Naive B cell (primary cell): Measurements from ENCODE around the gene RPE65. TPM values are rescaled to one million over a fixed set of nuclear protein-coding genes. Genes with fewer than 3 reads are reported as not detected.
A peak's percentile ranks its signal among the peaks of the same experiment; 100 is the strongest.
"Not testable (repeated sequence)": the region's sequence is repeated elsewhere in the genome, so short reads cannot be mapped to it uniquely, and the experiment has no call there.

Source experiments
- ATAC-seq, 2 donors: fragments of 150-1000 bp; cut with Tn5 transposase; 2 replicates each; pipeline ENCODE4 v1.10.0; 2021; ENCODE audit warnings: low read depth in 2 of 2, mild to moderate bottlenecking in 2 of 2, moderate library complexity in 2 of 2
- DNase-seq: peaks from one replicate; pipeline ENCODE4 v3.0.0; 2022
- H3K27ac Mint-ChIP-seq, 6 donors: one replicate each; pipeline ENCODE4 v1.8.0; 2020 to 2022; ENCODE audit warnings: mild to moderate bottlenecking in 6 of 6, mixed read lengths in 6 of 6, moderate library complexity in 5 of 6, inconsistent platforms in 2 of 6
- H3K27me3 Mint-ChIP-seq, 3 donors: one replicate each; pipeline ENCODE4 v1.8.0; 2021 to 2022; ENCODE audit warnings: mixed read lengths in 3 of 3, mild to moderate bottlenecking in 1 of 3
- H3K36me3 Mint-ChIP-seq, 2 donors: one replicate each; pipeline ENCODE4 v1.8.0; 2020 to 2022; ENCODE audit warnings: mixed read lengths in 2 of 2, inconsistent platforms in 1 of 2, mild to moderate bottlenecking in 1 of 2
- H3K4me1 Mint-ChIP-seq, 3 donors: one replicate each; pipeline ENCODE4 v1.8.0; 2020 to 2022; ENCODE audit warnings: mixed read lengths in 3 of 3, inconsistent platforms in 1 of 3, mild to moderate bottlenecking in 1 of 3, moderate library complexity in 1 of 3
- H3K4me3 Mint-ChIP-seq, 8 donors: one replicate each; pipeline ENCODE4 v1.8.0; 2020 to 2022; ENCODE audit warnings: mild to moderate bottlenecking in 8 of 8, mixed read lengths in 8 of 8, moderate library complexity in 8 of 8, inconsistent platforms in 2 of 8
- H3K9me3 Mint-ChIP-seq, 7 donors: one replicate each; pipeline ENCODE4 v1.8.0; 2020 to 2022; ENCODE audit warnings: mixed read lengths in 7 of 7, mild to moderate bottlenecking in 5 of 7, inconsistent platforms in 2 of 7, moderate library complexity in 1 of 7
- polyA plus RNA-seq, 6 donors: library from polyadenylated mRNA; unstranded; fragments of 300-500 nt; fragmentation: Illumina TruSeq; gene quantifications; one replicate each; pipeline ENCODE4 v1.2.3, GENCODE V29; 2021; ENCODE audit warnings: low read depth in 6 of 6

RPE65 gene
- polyA plus RNA-seq, 6 donors from 2014 or later: not detected

GRCh38 chr1:68476626-68477025, 26.9 kb upstream of the RPE65 start:
- not testable (repeated sequence) for H3K27me3 Mint-ChIP-seq, ATAC-seq, H3K27ac Mint-ChIP-seq, H3K9me3 Mint-ChIP-seq, H3K36me3 Mint-ChIP-seq, H3K4me3 Mint-ChIP-seq, DNase-seq, H3K4me1 Mint-ChIP-seq

GRCh38 chr1:68473060-68473459, 23.3 kb upstream of the RPE65 start:
- DNase-seq: no peak
- Mint-ChIP-seq H3K4me3 (no peak overlapping the region), H3K27me3 (no peaks in the 10 kb centered on the region), H3K27ac (peak overlapping the region in 1 of 6 donors; percentile 4), H3K9me3 (no peaks in the 10 kb centered on the region), H3K36me3 (no peaks in the 10 kb centered on the region), H3K4me1 (no peaks in the 10 kb centered on the region)
- ATAC-seq: no peak

GRCh38 chr1:68470388-68470970, 20.7 kb upstream of the RPE65 start:
- Mint-ChIP-seq H3K27ac (no peak overlapping the region), H3K36me3 (no peaks in the 10 kb centered on the region), H3K9me3 (no peaks in the 10 kb centered on the region), H3K4me3 (no peak overlapping the region), H3K4me1 (no peaks in the 10 kb centered on the region), H3K27me3 (peaks cover 0 to 1% (median 0%) of the 10 kb centered on the region in 3 donors)
- no peak for DNase-seq
- ATAC-seq: no peak

- H3K27me3 Mint-ChIP-seq: peaks cover 15 to 17% (median 17%) of the 10 kb centered on the region in 3 donors
- H3K36me3 Mint-ChIP-seq: peaks cover 5 to 18% of the 10 kb centered on the region in 2 donors
- no peak overlapping the region for H3K27ac Mint-ChIP-seq
- no peak for ATAC-seq
- H3K4me1 Mint-ChIP-seq: no peaks in the 10 kb centered on the region
- peaks cover 8 to 17% (median 14%) of the 10 kb centered on the region in 7 donors for H3K9me3 Mint-ChIP-seq
- H3K4me3 Mint-ChIP-seq: no peak overlapping the region
- no peak for DNase-seq
Measured at GRCh38 chr1:68464891-68465290, 15.1 kb upstream of the RPE65 start.

GRCh38 chr1:68460935-68461334, 11.2 kb upstream of the RPE65 start:
- Mint-ChIP-seq H3K4me3 (no peak overlapping the region), H3K9me3 (peaks cover 8 to 17% (median 14%) of the 10 kb centered on the region in 7 donors), H3K27ac (no peak overlapping the region), H3K27me3 (peaks cover 21 to 33% (median 24%) of the 10 kb centered on the region in 3 donors), H3K4me1 (no peaks in the 10 kb centered on the region), H3K36me3 (peaks cover 5 to 18% of the 10 kb centered on the region in 2 donors)
- ATAC-seq: no peak
- DNase-seq: no peak

GRCh38 chr1:68459796-68460195, 10.0 kb upstream of the RPE65 start:
- ATAC-seq: no peak
- no peak for DNase-seq
- Mint-ChIP-seq H3K27ac (no peak overlapping the region), H3K9me3 (peaks cover 8 to 15% (median 13%) of the 10 kb centered on the region in 7 donors), H3K4me3 (no peak overlapping the region), H3K36me3 (peaks cover 5 to 14% of the 10 kb centered on the region in 2 donors), H3K27me3 (peaks cover 17 to 33% (median 22%) of the 10 kb centered on the region in 3 donors), H3K4me1 (no peaks in the 10 kb centered on the region)

- H3K36me3 Mint-ChIP-seq: peaks cover 5 to 8% of the 10 kb centered on the region in 2 donors
- no peak overlapping the region for H3K4me3 Mint-ChIP-seq
- ATAC-seq (no peak), DNase-seq (no peak)
- H3K27ac Mint-ChIP-seq: no peak overlapping the region
- H3K4me1 Mint-ChIP-seq: no peaks in the 10 kb centered on the region
- peaks cover 12 to 27% (median 16%) of the 10 kb centered on the region in 3 donors for H3K27me3 Mint-ChIP-seq
- H3K9me3 Mint-ChIP-seq: peaks cover 4 to 9% (median 6%) of the 10 kb centered on the region in 7 donors
Measured at GRCh38 chr1:68459091-68459490, 9.3 kb upstream of the RPE65 start.

GRCh38 chr1:68456202-68456601, 6.4 kb upstream of the RPE65 start:
- DNase-seq: no peak
- ATAC-seq: no peak
- Mint-ChIP-seq H3K36me3 (no peaks in the 10 kb centered on the region), H3K4me1 (no peaks in the 10 kb centered on the region), H3K27me3 (peaks cover 5 to 27% (median 12%) of the 10 kb centered on the region in 3 donors), H3K9me3 (no peaks in the 10 kb centered on the region), H3K4me3 (no peak overlapping the region), H3K27ac (no peak overlapping the region)

- no peak overlapping the region for H3K27ac Mint-ChIP-seq
Measured at GRCh38 chr1:68454534-68454933, 4.8 kb upstream of the RPE65 start.

GRCh38 chr1:68453060-68453670, 3.4 kb upstream of the RPE65 start:
- peaks cover 4 to 19% (median 11%) of the 10 kb centered on the region in 3 donors for H3K27me3 Mint-ChIP-seq
- H3K9me3 Mint-ChIP-seq: no peaks in the 10 kb centered on the region
- H3K36me3 Mint-ChIP-seq: no peaks in the 10 kb centered on the region
- DNase-seq: no peak
- H3K27ac Mint-ChIP-seq: no peak overlapping the region
- no peak overlapping the region for H3K4me3 Mint-ChIP-seq
- ATAC-seq: no peak
- H3K4me1 Mint-ChIP-seq: no peaks in the 10 kb centered on the region

More at GRCh38 chr1:68454534-68454933, 4.8 kb upstream of the RPE65 start:
- DNase-seq (no peak), ATAC-seq (no peak)
- Mint-ChIP-seq H3K27me3 (peaks cover 0 to 21% (median 9%) of the 10 kb centered on the region in 3 donors), H3K4me1 (no peaks in the 10 kb centered on the region), H3K9me3 (no peaks in the 10 kb centered on the region), H3K36me3 (no peaks in the 10 kb centered on the region), H3K4me3 (no peak overlapping the region)

- DNase-seq (no peak), ATAC-seq (no peak)
- H3K27me3 Mint-ChIP-seq: peaks cover 4 to 19% (median 15%) of the 10 kb centered on the region in 3 donors
- no peak overlapping the region for H3K4me3 Mint-ChIP-seq
- H3K27ac Mint-ChIP-seq: no peak overlapping the region
- no peaks in the 10 kb centered on the region for H3K36me3 Mint-ChIP-seq
- no peaks in the 10 kb centered on the region for H3K4me1 Mint-ChIP-seq
- no peaks in the 10 kb centered on the region for H3K9me3 Mint-ChIP-seq
Measured at GRCh38 chr1:68448365-68448764, 1.4 kb downstream of the RPE65 start.

- no peaks in the 10 kb centered on the region for H3K9me3 Mint-ChIP-seq
- no peaks in the 10 kb centered on the region for H3K4me1 Mint-ChIP-seq
- H3K27ac Mint-ChIP-seq: peak overlapping the region in 1 of 6 donors; percentile 55
- no peak for DNase-seq
- peaks cover 14 to 26% (median 20%) of the 10 kb centered on the region in 3 donors for H3K27me3 Mint-ChIP-seq
- no peak overlapping the region for H3K4me3 Mint-ChIP-seq
- H3K36me3 Mint-ChIP-seq: no peaks in the 10 kb centered on the region
- no peak for ATAC-seq
Measured at GRCh38 chr1:68445709-68446108, 4.0 kb downstream of the RPE65 start.

- Mint-ChIP-seq H3K9me3 (no peaks in the 10 kb centered on the region), H3K4me1 (peaks cover 3 to 5% (median 4%) of the 10 kb centered on the region in 3 donors), H3K27ac (peak overlapping the region in 1 of 6 donors; percentile 58), H3K27me3 (peaks cover 10 to 16% (median 14%) of the 10 kb centered on the region in 3 donors), H3K36me3 (no peaks in the 10 kb centered on the region), H3K4me3 (no peak overlapping the region)
- ATAC-seq: peak in 1 of 2 donors; percentile 40
- peak; percentile 17 for DNase-seq
Measured at GRCh38 chr1:68442822-68443556, 6.8 kb downstream of the RPE65 start.

GRCh38 chr1:68442006-68442405, 7.7 kb downstream of the RPE65 start:
- H3K9me3 Mint-ChIP-seq: no peaks in the 10 kb centered on the region
- H3K27me3 Mint-ChIP-seq: peaks cover 14 to 19% (median 16%) of the 10 kb centered on the region in 3 donors
- H3K4me1 Mint-ChIP-seq: peaks cover 3 to 5% (median 4%) of the 10 kb centered on the region in 3 donors
- no peak overlapping the region for H3K27ac Mint-ChIP-seq
- ATAC-seq (no peak), DNase-seq (no peak)
- H3K4me3 Mint-ChIP-seq: peak overlapping the region in 1 of 8 donors; percentile 48
- no peaks in the 10 kb centered on the region for H3K36me3 Mint-ChIP-seq
